H9 (cell line): ENCODE measurements around the gene UBE2E3. TPM values are rescaled to one million over a fixed set of nuclear protein-coding genes. Genes with fewer than 3 reads are reported as not detected.

Source experiments
- DNase-seq: peaks from one replicate; pipeline ENCODE4 v3.0.0-alpha.2; 2017
- H2AFZ ChIP-seq: one replicate; pipeline ENCODE4 v1.6.1; 2013; ENCODE audit warnings: mild to moderate bottlenecking, low read length, control low read depth, moderate library complexity
- H2AK5ac ChIP-seq: 2 replicates; pipeline ENCODE4 v1.6.1; 2013; ENCODE audit warnings: low read length, control low read depth, mixed read lengths; ENCODE audit not compliant: insufficient read length
- H2BK120ac ChIP-seq: one replicate; pipeline ENCODE4 v1.6.1; 2013; ENCODE audit warnings: low read depth, mild to moderate bottlenecking, low read length, control low read depth, inconsistent platforms; ENCODE audit not compliant: poor library complexity, severe bottlenecking
- H2BK12ac ChIP-seq: 2 replicates; pipeline ENCODE4 v1.6.1; 2013; ENCODE audit warnings: low read length, control low read depth, mixed read lengths, low read depth; ENCODE audit not compliant: insufficient read length
- H2BK15ac ChIP-seq: 2 replicates; pipeline ENCODE4 v1.6.1; 2013; ENCODE audit warnings: low read depth, low read length, control low read depth
- H2BK20ac ChIP-seq: one replicate; pipeline ENCODE4 v1.6.1; 2013; ENCODE audit warnings: low read depth, mild to moderate bottlenecking, low read length, control low read depth, inconsistent platforms; ENCODE audit not compliant: poor library complexity, severe bottlenecking
- H2BK5ac ChIP-seq: 2 replicates; pipeline ENCODE4 v1.6.1; 2013; ENCODE audit warnings: low read length, control low read depth, mixed read lengths; ENCODE audit not compliant: insufficient read length
- H3K14ac ChIP-seq: 2 replicates; pipeline ENCODE4 v1.6.1; 2013; ENCODE audit warnings: low read length, control low read depth; ENCODE audit not compliant: insufficient read depth
- H3K18ac ChIP-seq: 2 replicates; pipeline ENCODE4 v1.6.1; 2013; ENCODE audit warnings: low read depth, mild to moderate bottlenecking, mixed read lengths, low read length, control low read depth; ENCODE audit not compliant: insufficient read length
- H3K23ac ChIP-seq: 2 replicates; pipeline ENCODE4 v1.6.1; 2013; ENCODE audit warnings: low read length, control low read depth, mixed read lengths, low read depth; ENCODE audit not compliant: insufficient read length
- H3K23me2 ChIP-seq: 2 replicates; pipeline ENCODE4 v1.6.1; 2013; ENCODE audit warnings: low read depth, mild to moderate bottlenecking, mixed read lengths, low read length, control low read depth; ENCODE audit not compliant: insufficient read length, poor library complexity, severe bottlenecking
- H3K27ac ChIP-seq: 2 replicates; pipeline ENCODE4 v1.5.1; 2013; ENCODE audit warnings: low read length, control low read depth, mixed read lengths, low read depth; ENCODE audit not compliant: insufficient read length
- H3K27me3 ChIP-seq: 2 replicates; pipeline ENCODE4 v1.6.1; 2013; ENCODE audit warnings: low read length, control low read depth, inconsistent platforms; ENCODE audit not compliant: insufficient read depth
- H3K4ac ChIP-seq: 2 replicates; pipeline ENCODE4 v1.6.1; 2013; ENCODE audit warnings: low read depth, mild to moderate bottlenecking, control low read depth, inconsistent platforms, low read length, moderate library complexity
- H3K4me1 ChIP-seq: 2 replicates; pipeline ENCODE4 v1.6.1; 2013; ENCODE audit warnings: low read length, control low read depth, inconsistent platforms; ENCODE audit not compliant: insufficient read depth
- H3K4me2 ChIP-seq: 2 replicates; pipeline ENCODE4 v1.6.1; 2013; ENCODE audit warnings: low read length, control low read depth, mixed read lengths; ENCODE audit not compliant: insufficient read length, insufficient read depth
- H3K56ac ChIP-seq: 2 replicates; pipeline ENCODE4 v1.6.1; 2013; ENCODE audit warnings: low read depth, mild to moderate bottlenecking, mixed read lengths, low read length, control low read depth; ENCODE audit not compliant: insufficient read length
- H3K79me1 ChIP-seq: 2 replicates; pipeline ENCODE4 v1.6.1; 2013; ENCODE audit warnings: low read depth, mild to moderate bottlenecking, moderate library complexity, low read length, control low read depth, inconsistent platforms; ENCODE audit not compliant: insufficient read depth, poor library complexity, severe bottlenecking
- H3K79me2 ChIP-seq: 2 replicates; pipeline ENCODE4 v1.6.1; 2013; ENCODE audit warnings: low read length, control low read depth, inconsistent platforms; ENCODE audit not compliant: insufficient read depth
- H3K9ac ChIP-seq: 2 replicates; pipeline ENCODE4 v1.6.1; 2013; ENCODE audit warnings: low read length, control low read depth, mixed read lengths; ENCODE audit not compliant: insufficient read length; ENCODE audit errors: extremely low read depth
- H3K9me3 ChIP-seq: one replicate; pipeline ENCODE4 v1.6.1; 2013; ENCODE audit warnings: low read depth, low read length, inconsistent platforms; ENCODE audit not compliant: control insufficient read depth
- H3T11ph ChIP-seq: one replicate; pipeline ENCODE4 v1.6.1; 2013; ENCODE audit warnings: mild to moderate bottlenecking, low read length, control low read depth, inconsistent platforms
- H4K20me1 ChIP-seq: one replicate; pipeline ENCODE4 v1.6.1; 2013; ENCODE audit not compliant: control insufficient read depth, insufficient read length, insufficient read depth
- H4K5ac ChIP-seq: 2 replicates; pipeline ENCODE4 v1.6.1; 2013; ENCODE audit warnings: low read depth, mild to moderate bottlenecking, mixed read lengths, low read length, control low read depth; ENCODE audit not compliant: insufficient read length
- H4K8ac ChIP-seq: replicated peaks from 2 replicates; pipeline ENCODE4 v1.6.1; 2013; ENCODE audit warnings: low read length, control low read depth, mixed read lengths, low read depth; ENCODE audit not compliant: insufficient read length
- H4K91ac ChIP-seq: 2 replicates; pipeline ENCODE4 v1.6.1; 2013; ENCODE audit warnings: low read depth, mild to moderate bottlenecking, moderate library complexity, mixed read lengths, low read length, control low read depth; ENCODE audit not compliant: insufficient read length
- H3K27ac Mint-ChIP-seq, 3 experiments: 2 replicates in 2 of 3; 3 replicates in 1 of 3; pipeline ENCODE4 v1.8.0; 2020 to 2021; ENCODE audit warnings: mixed read lengths in 3 of 3, mild to moderate bottlenecking in 1 of 3, moderate library complexity in 1 of 3
- H3K27me3 Mint-ChIP-seq: 2 replicates; pipeline ENCODE4 v1.8.0; 2021; ENCODE audit warnings: low read depth, mild to moderate bottlenecking, moderate library complexity, mixed read lengths
- H3K36me3 Mint-ChIP-seq, 3 experiments: 2 replicates in 2 of 3; 3 replicates in 1 of 3; pipeline ENCODE4 v1.8.0; 2020 to 2021; ENCODE audit warnings: low read depth in 3 of 3, mixed read lengths in 3 of 3; ENCODE audit not compliant: insufficient read depth in 1 of 3
- H3K4me1 Mint-ChIP-seq, 2 experiments: 2 replicates each; pipeline ENCODE4 v1.8.0; 2020; ENCODE audit warnings: mixed read lengths in 2 of 2
- H3K4me3 Mint-ChIP-seq, 2 experiments: 2 replicates in 1 of 2; 3 replicates in 1 of 2; pipeline ENCODE4 v1.8.0; 2020 to 2021; ENCODE audit warnings: mild to moderate bottlenecking in 2 of 2, mixed read lengths in 2 of 2, moderate library complexity in 1 of 2
- H3K9me3 Mint-ChIP-seq, 2 experiments: 2 replicates in 1 of 2; 3 replicates in 1 of 2; pipeline ENCODE4 v1.8.0; 2020; ENCODE audit warnings: mild to moderate bottlenecking in 2 of 2, mixed read lengths in 2 of 2, moderate library complexity in 1 of 2
- WGBS: extraction: QIAGEN DNeasy Blood & Tissue Kit; methylation state at CpG from one replicate; pipeline ENCODE4 v1.1.7; 2013; ENCODE audit warnings: missing lambda C conversion rate, low lambda C conversion rate, mixed read lengths; ENCODE audit not compliant: insufficient read length; ENCODE audit errors: extremely low coverage; 5-methylcytosine and 5-hydroxymethylcytosine counted together
- total RNA-seq: library from RNA; stranded (reverse); gene quantifications from 2 replicates; pipeline ENCODE4 v1.2.1, GENCODE V29; 2021
- TF ChIP-seq, protein P1 (sequence below): fragments of 200-600 bp; sonication (generic); conservative IDR thresholded peaks from 3 replicates; pipeline ENCODE4 v1.8.0; 2021; ENCODE audit warnings: antibody characterized with exemption, mild to moderate bottlenecking

UBE2E3 gene
- total RNA-seq, 1 experiment from 2014 or later = 89.1 TPM

GRCh38 chr2:180944372-180944771 is 36.0 kb upstream of the UBE2E3 start:
- Histone ChIP-seq H3K4me1 (no peaks in the 10 kb centered on the region), H3K79me1 (no peaks in the 10 kb centered on the region), H2BK15ac (no peak overlapping the region), H2BK12ac (no peak overlapping the region), H3K79me2 (no peaks in the 10 kb centered on the region), H3K27me3 (no peaks in the 10 kb centered on the region), H2AFZ (no peak overlapping the region), H3K14ac (no peak overlapping the region), H3K18ac (no peak overlapping the region), H3K23ac (no peak overlapping the region), H3K9me3 (no peaks in the 10 kb centered on the region), H3K4me2 (no peak overlapping the region), H3K4ac (no peak overlapping the region), H4K20me1 (no peaks in the 10 kb centered on the region), H2BK20ac (no peak overlapping the region), H2BK5ac (no peak overlapping the region), H2AK5ac (no peak overlapping the region), H3K23me2 (no peaks in the 10 kb centered on the region), H3K9ac (no peak overlapping the region), H3K56ac (no peak overlapping the region), H3K27ac (no peak overlapping the region), H4K8ac (no peak overlapping the region), H4K91ac (no peak overlapping the region), H3T11ph (no peak overlapping the region), H4K5ac (no peak overlapping the region), H2BK120ac (no peak overlapping the region)
- Mint-ChIP-seq H3K4me3 (no peak overlapping the region), H3K9me3 (no peaks in the 10 kb centered on the region), H3K4me1 (peaks cover 3 to 4% of the 10 kb centered on the region in 2 experiments; a peak in 2 of 4 replicates), H3K27ac (no peak overlapping the region), H3K27me3 (no peaks in the 10 kb centered on the region), H3K36me3 (no peaks in the 10 kb centered on the region)
- WGBS = no CpG with 5 or more reads among the region's 3 CpGs
- no peak for DNase-seq
- TF ChIP-seq, protein P1, sequence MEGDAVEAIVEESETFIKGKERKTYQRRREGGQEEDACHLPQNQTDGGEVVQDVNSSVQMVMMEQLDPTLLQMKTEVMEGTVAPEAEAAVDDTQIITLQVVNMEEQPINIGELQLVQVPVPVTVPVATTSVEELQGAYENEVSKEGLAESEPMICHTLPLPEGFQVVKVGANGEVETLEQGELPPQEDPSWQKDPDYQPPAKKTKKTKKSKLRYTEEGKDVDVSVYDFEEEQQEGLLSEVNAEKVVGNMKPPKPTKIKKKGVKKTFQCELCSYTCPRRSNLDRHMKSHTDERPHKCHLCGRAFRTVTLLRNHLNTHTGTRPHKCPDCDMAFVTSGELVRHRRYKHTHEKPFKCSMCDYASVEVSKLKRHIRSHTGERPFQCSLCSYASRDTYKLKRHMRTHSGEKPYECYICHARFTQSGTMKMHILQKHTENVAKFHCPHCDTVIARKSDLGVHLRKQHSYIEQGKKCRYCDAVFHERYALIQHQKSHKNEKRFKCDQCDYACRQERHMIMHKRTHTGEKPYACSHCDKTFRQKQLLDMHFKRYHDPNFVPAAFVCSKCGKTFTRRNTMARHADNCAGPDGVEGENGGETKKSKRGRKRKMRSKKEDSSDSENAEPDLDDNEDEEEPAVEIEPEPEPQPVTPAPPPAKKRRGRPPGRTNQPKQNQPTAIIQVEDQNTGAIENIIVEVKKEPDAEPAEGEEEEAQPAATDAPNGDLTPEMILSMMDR = no peak
